Astrocyte (in vitro differentiated cells and primary cell): Measurements from ENCODE around the gene NXPE3. TPM values are rescaled to one million over a fixed set of nuclear protein-coding genes. Genes with fewer than 3 reads are reported as not detected.
A peak's percentile ranks its signal among the peaks of the same experiment; 100 is the strongest.

Experiments used
- DNase-seq: peaks from one replicate; pipeline ENCODE4 v3.0.0-alpha.2; 2010; ENCODE audit warnings: low read depth
- FAIRE-seq: peaks from 2 replicates; lab custom pipeline; 2011; peaks lifted over from hg19 to GRCh38; lab: Jason Lieb, UNC
- H2AFZ ChIP-seq: 2 replicates; pipeline ENCODE4 v1.6.0; 2012; ENCODE audit warnings: low read depth, low read length, inconsistent platforms
- H3K27ac ChIP-seq: 2 replicates; pipeline ENCODE4 v1.5.1; 2011; ENCODE audit warnings: low read depth, low read length, inconsistent platforms
- H3K27me3 ChIP-seq: 2 replicates; pipeline ENCODE4 v1.6.0; 2011; ENCODE audit warnings: low read length, inconsistent platforms; ENCODE audit not compliant: insufficient read depth
- H3K36me3 ChIP-seq: 2 replicates; pipeline ENCODE4 v1.5.1; 2011; ENCODE audit warnings: low read length, inconsistent platforms; ENCODE audit not compliant: insufficient read depth
- H3K4me1 ChIP-seq: 2 replicates; pipeline ENCODE4 v1.5.1; 2011; ENCODE audit warnings: low read length, inconsistent platforms; ENCODE audit not compliant: insufficient read depth
- H3K4me2 ChIP-seq: 2 replicates; pipeline ENCODE4 v1.6.0; 2012; ENCODE audit warnings: low read length, inconsistent platforms
- H3K4me3 ChIP-seq: 2 replicates; pipeline ENCODE4 v1.5.1; 2011; ENCODE audit warnings: low read depth, mild to moderate bottlenecking, low read length, inconsistent platforms; ENCODE audit not compliant: insufficient read depth
- H3K79me2 ChIP-seq: 2 replicates; pipeline ENCODE4 v1.6.0; 2012; ENCODE audit warnings: mild to moderate bottlenecking, low read length, inconsistent platforms; ENCODE audit not compliant: insufficient read depth
- H3K9ac ChIP-seq: 2 replicates; pipeline ENCODE4 v1.6.0; 2012; ENCODE audit warnings: mild to moderate bottlenecking, low read length, inconsistent platforms
- H3K9me3 ChIP-seq: 2 replicates; pipeline ENCODE4 v1.5.1; 2012; ENCODE audit warnings: low read depth, mild to moderate bottlenecking, low read length, inconsistent platforms; ENCODE audit not compliant: insufficient read depth
- H4K20me1 ChIP-seq: 2 replicates; pipeline ENCODE4 v1.6.0; 2012; ENCODE audit warnings: low read length, inconsistent platforms; ENCODE audit not compliant: insufficient read depth
- H3K27ac Mint-ChIP-seq: one replicate; pipeline ENCODE4 v1.8.0; 2021; ENCODE audit warnings: mild to moderate bottlenecking, mixed read lengths; ENCODE audit not compliant: unreplicated experiment
- H3K27me3 Mint-ChIP-seq: one replicate; pipeline ENCODE4 v1.8.0; 2021; ENCODE audit warnings: low read depth, mixed read lengths; ENCODE audit not compliant: unreplicated experiment
- H3K36me3 Mint-ChIP-seq: one replicate; pipeline ENCODE4 v1.8.0; 2021; ENCODE audit warnings: low read depth, mixed read lengths; ENCODE audit not compliant: unreplicated experiment
- H3K4me1 Mint-ChIP-seq: one replicate; pipeline ENCODE4 v1.8.0; 2021; ENCODE audit warnings: low read depth, mixed read lengths; ENCODE audit not compliant: unreplicated experiment
- H3K4me3 Mint-ChIP-seq: one replicate; pipeline ENCODE4 v1.8.0; 2021; ENCODE audit warnings: mild to moderate bottlenecking, moderate library complexity, mixed read lengths; ENCODE audit not compliant: unreplicated experiment
- H3K9me3 Mint-ChIP-seq: one replicate; pipeline ENCODE4 v1.8.0; 2021; ENCODE audit warnings: mild to moderate bottlenecking, mixed read lengths; ENCODE audit not compliant: unreplicated experiment
- CTCF ChIP-seq: IDR thresholded peaks from 2 replicates; pipeline ENCODE4 v1.5.1; 2011; ENCODE audit warnings: low read depth, mild to moderate bottlenecking, inconsistent platforms, low read length, moderate library complexity; ENCODE audit not compliant: insufficient read depth
- EZH2 ChIP-seq: IDR thresholded peaks from 2 replicates; pipeline ENCODE4 v1.6.1; 2012; ENCODE audit warnings: mild to moderate bottlenecking, low read length, inconsistent platforms; ENCODE audit not compliant: insufficient read depth
- total RNA-seq: library from RNA; stranded (reverse); gene quantifications from 2 replicates; pipeline ENCODE4 v1.2.1, GENCODE V29; 2021

Gene NXPE3
- total RNA-seq, 1 donor from 2014 or later: 46.4 TPM

GRCh38 chr3:101784855-101785613 is 6.0 kb downstream of the NXPE3 start:
- Mint-ChIP-seq H3K9me3 (no peaks in the 10 kb centered on the region), H3K27me3 (no peaks in the 10 kb centered on the region), H3K4me3 (no peak overlapping the region), H3K36me3 (peaks cover 30% of the 10 kb centered on the region), H3K27ac (no peak overlapping the region), H3K4me1 (peaks cover 4% of the 10 kb centered on the region)
- peaks cover 12% of the 10 kb centered on the region for H4K20me1 ChIP-seq
- H3K9ac ChIP-seq: no peak overlapping the region
- FAIRE-seq: no peak
- no peak for DNase-seq
- no peak for TF ChIP-seq EZH2
- TF ChIP-seq CTCF: no peak
- peaks cover 10% of the 10 kb centered on the region for H3K4me1 ChIP-seq
- H3K27ac ChIP-seq: no peak overlapping the region
- H3K27me3 ChIP-seq: no peaks in the 10 kb centered on the region
- peaks cover 27% of the 10 kb centered on the region for H3K79me2 ChIP-seq
- no peak overlapping the region for H2AFZ ChIP-seq
- no peak overlapping the region for H3K4me2 ChIP-seq
- no peak overlapping the region for H3K4me3 ChIP-seq
- no peaks in the 10 kb centered on the region for H3K9me3 ChIP-seq
- H3K36me3 ChIP-seq: peaks cover 34% of the 10 kb centered on the region

- Histone ChIP-seq H3K27me3 (no peaks in the 10 kb centered on the region), H3K4me3 (no peak overlapping the region), H3K4me1 (peaks cover 6% of the 10 kb centered on the region), H3K4me2 (no peak overlapping the region), H3K9ac (no peak overlapping the region), H3K27ac (no peak overlapping the region), H3K36me3 (peaks cover 22% of the 10 kb centered on the region), H3K79me2 (peaks cover 15% of the 10 kb centered on the region), H3K9me3 (no peaks in the 10 kb centered on the region), H2AFZ (no peak overlapping the region), H4K20me1 (peaks cover 20% of the 10 kb centered on the region)
- FAIRE-seq (no peak), DNase-seq (no peak)
- no peaks in the 10 kb centered on the region for H3K27me3 Mint-ChIP-seq
- H3K27ac Mint-ChIP-seq: no peak overlapping the region
- peaks cover 35% of the 10 kb centered on the region for H3K36me3 Mint-ChIP-seq
- H3K4me1 Mint-ChIP-seq: peaks cover 2% of the 10 kb centered on the region
- TF ChIP-seq CTCF (no peak), EZH2 (no peak)
- H3K9me3 Mint-ChIP-seq: peaks cover 1% of the 10 kb centered on the region
- H3K4me3 Mint-ChIP-seq: no peak overlapping the region
Measured at GRCh38 chr3:101791778-101792177, 12.8 kb downstream of the NXPE3 start.

- Mint-ChIP-seq H3K9me3 (peaks cover 1% of the 10 kb centered on the region), H3K4me1 (peaks cover 2% of the 10 kb centered on the region), H3K27me3 (no peaks in the 10 kb centered on the region), H3K4me3 (no peak overlapping the region), H3K27ac (peak overlapping the region; percentile 21), H3K36me3 (peaks cover 37% of the 10 kb centered on the region)
- DNase-seq (no peak), FAIRE-seq (no peak)
- no peak overlapping the region for H2AFZ ChIP-seq
- H3K9me3 ChIP-seq: no peaks in the 10 kb centered on the region
- H4K20me1 ChIP-seq: peaks cover 13% of the 10 kb centered on the region
- H3K27ac ChIP-seq: no peak overlapping the region
- peaks cover 18% of the 10 kb centered on the region for H3K79me2 ChIP-seq
- TF ChIP-seq EZH2: no peak
- H3K9ac ChIP-seq: no peak overlapping the region
- H3K27me3 ChIP-seq: no peaks in the 10 kb centered on the region
- H3K4me3 ChIP-seq: no peak overlapping the region
- H3K4me1 ChIP-seq: peaks cover 6% of the 10 kb centered on the region
- H3K36me3 ChIP-seq: peaks cover 11% of the 10 kb centered on the region
- H3K4me2 ChIP-seq: no peak overlapping the region
Measured at GRCh38 chr3:101796077-101796680, 17.2 kb downstream of the NXPE3 start.
